Astrocyte of the cerebellum (primary cell): ENCODE data around the gene TET1.
"Not testable (repeated sequence)": the region's sequence is repeated elsewhere in the genome, so short reads cannot be mapped to it uniquely, and the experiment has no call there.

Experiments
- DNase-seq: peaks from one replicate; pipeline ENCODE4 v3.0.0-alpha.2; 2011; ENCODE audit warnings: low read depth
- H3K4me3 ChIP-seq: 2 replicates; pipeline ENCODE4 v1.5.1; 2011; ENCODE audit warnings: mild to moderate bottlenecking, low read depth, low read length, moderate library complexity
- CTCF ChIP-seq: IDR thresholded peaks from 2 replicates; pipeline ENCODE4 v1.5.1; 2012; ENCODE audit warnings: low read length, low read depth, moderate library complexity, mild to moderate bottlenecking; ENCODE audit errors: missing control alignments
- in situ Hi-C: cut with HindIII; loops from 2 replicates; pipeline ENCODE4 v1.10.0; 2017; ENCODE audit warnings: low sequenced_read_pairs

Gene TET1

GRCh38 chr10:68735119-68735518 lies 175.0 kb downstream of the TET1 start:
- TF ChIP-seq CTCF = no peak
- H3K4me3 ChIP-seq = no peak overlapping the region
- in situ Hi-C loops = loop anchor here (25.0 kb wide), 1 partner anchor 173 kb away; the partner anchor contains the start of gene TET1
- DNase-seq = no peak

GRCh38 chr10:68735739-68736138 lies 175.6 kb downstream of the TET1 start:
- not testable (repeated sequence) for H3K4me3 ChIP-seq, DNase-seq
- in situ Hi-C loops = loop anchor here (25.0 kb wide), 1 partner anchor 173 kb away; the partner anchor contains the start of gene TET1

GRCh38 chr10:68740676-68741075 lies 180.5 kb downstream of the TET1 start:
- DNase-seq, H3K4me3 ChIP-seq: not testable (repeated sequence)
- in situ Hi-C loops = loop anchor here (10.0 to 25.0 kb wide), 2 partner anchors 178 to 346 kb away; partner anchors contain the start of gene TET1

GRCh38 chr10:68742397-68742796 lies 182.3 kb downstream of the TET1 start:
- no peak overlapping the region for H3K4me3 ChIP-seq
- DNase-seq = no peak
- in situ Hi-C loops = loop anchor here (10.0 to 25.0 kb wide), 2 partner anchors 180 to 348 kb away; partner anchors contain the start of gene TET1
- no peak for TF ChIP-seq CTCF
